ENCODE data around the gene LRRC59.
"Not testable (repeated sequence)": the region's sequence is repeated elsewhere in the genome, so short reads cannot be mapped to it uniquely, and the experiment has no call there.

LRRC59 gene

GRCh38 chr17:50397111-50397918 is at the start of gene LRRC59:
TSS of gene LRRC59 (minus strand) at chr17:50397523. CDS start at chr17:50397317, 206 bp downstream.
- DNase-seq (ENCODE audit: low read depth in 2 of 2): peak; percentile 83 to 91

GRCh38 chr17:50445730-50446325 is 48.5 kb upstream of the LRRC59 start:
- no peak for DNase-seq (ENCODE audit: low read depth in 2 of 2)

- DNase-seq (ENCODE audit: low read depth in 2 of 2): no peak
Measured at GRCh38 chr17:50444841-50445715, 47.8 kb upstream of the LRRC59 start.

GRCh38 chr17:50443505-50443974 is 46.2 kb upstream of the LRRC59 start:
- no peak for DNase-seq (ENCODE audit: low read depth in 2 of 2)

GRCh38 chr17:50440838-50441829 is 43.8 kb upstream of the LRRC59 start:
- DNase-seq (ENCODE audit: low read depth in 2 of 2): no peak

- no peak for DNase-seq (ENCODE audit: low read depth in 2 of 2)
Measured at GRCh38 chr17:50440172-50440837, 43.0 kb upstream of the LRRC59 start.

- DNase-seq (ENCODE audit: low read depth in 2 of 2): no peak
Measured at GRCh38 chr17:50439008-50439407, 41.7 kb upstream of the LRRC59 start.

- no peak for DNase-seq (ENCODE audit: low read depth in 2 of 2)
Measured at GRCh38 chr17:50437409-50437808, 40.1 kb upstream of the LRRC59 start.

- no peak for DNase-seq (ENCODE audit: low read depth in 2 of 2)
Measured at GRCh38 chr17:50432125-50432762, 34.9 kb upstream of the LRRC59 start.

- DNase-seq (ENCODE audit: low read depth in 2 of 2): no peak
Measured at GRCh38 chr17:50430821-50431618, 33.7 kb upstream of the LRRC59 start.

GRCh38 chr17:50429793-50430192 is 32.5 kb upstream of the LRRC59 start:
- DNase-seq (ENCODE audit: low read depth in 2 of 2): no peak

- no peak for DNase-seq (ENCODE audit: low read depth in 2 of 2)
Measured at GRCh38 chr17:50428831-50429424, 31.6 kb upstream of the LRRC59 start.

GRCh38 chr17:50428126-50428525 is 30.8 kb upstream of the LRRC59 start:
- DNase-seq (ENCODE audit: low read depth in 2 of 2): not testable (repeated sequence)

GRCh38 chr17:50426814-50427787 is 29.8 kb upstream of the LRRC59 start:
- DNase-seq (ENCODE audit: low read depth in 2 of 2): no peak

- DNase-seq (ENCODE audit: low read depth in 2 of 2): no peak
Measured at GRCh38 chr17:50426472-50426782, 29.1 kb upstream of the LRRC59 start.

- DNase-seq (ENCODE audit: low read depth in 2 of 2): peak; percentile 38 to 66
Measured at GRCh38 chr17:50425682-50426471, 28.6 kb upstream of the LRRC59 start, which contains the start of gene ACSF2. TSS of gene ACSF2 (plus strand) at chr17:50426218. CDS start at chr17:50426262, 44 bp downstream.

Data from stimulated activated CD4-positive, alpha-beta T cell treated with anti-CD3 and anti-CD28 coated beads, Interleukin-15, amount 100 ng/mL, for 48 hours (primary cell).